GM20000 (cell line): Measurements from ENCODE around the gene SLC12A3.

Experiments
- DNase-seq: peaks from one replicate; pipeline ENCODE4 v3.0.0; 2012; ENCODE audit warnings: low spot score
- CTCF ChIP-seq: IDR thresholded peaks from 2 replicates; pipeline ENCODE4 v1.5.1; 2012; ENCODE audit warnings: mild to moderate bottlenecking, control low read depth; ENCODE audit errors: extremely low read depth, missing control alignments

The SLC12A3 gene

GRCh38 chr16:56855201-56855600 is 9.8 kb upstream of the SLC12A3 start:
- no peak for DNase-seq
- no peak for TF ChIP-seq CTCF

GRCh38 chr16:56855946-56856345 is 9.1 kb upstream of the SLC12A3 start:
- no peak for TF ChIP-seq CTCF
- no peak for DNase-seq

GRCh38 chr16:56856876-56857447 is 8.0 kb upstream of the SLC12A3 start:
- TF ChIP-seq CTCF: no peak
- DNase-seq: no peak

GRCh38 chr16:56858374-56858773 is 6.6 kb upstream of the SLC12A3 start:
- TF ChIP-seq CTCF: no peak
- DNase-seq: no peak

- no peak for TF ChIP-seq CTCF
- no peak for DNase-seq
These were observed 5.4 kb upstream of the SLC12A3 start for GRCh38 chr16:56859636-56860035.

- no peak for TF ChIP-seq CTCF
- peak; percentile 72 for DNase-seq
These were observed 4.6 kb upstream of the SLC12A3 start for GRCh38 chr16:56860226-56861020.

GRCh38 chr16:56861092-56861610 is 3.9 kb upstream of the SLC12A3 start:
- no peak for DNase-seq
- TF ChIP-seq CTCF: no peak
